Stimulated activated CD4-positive, alpha-beta T cell treated with anti-CD3 and anti-CD28 coated beads, Interleukin-1b, Interleukin-23, amount 100 ng/mL, for 48 hours (primary cell): ENCODE measurements around the gene CUEDC1.
"Not testable (repeated sequence)": the region's sequence is repeated elsewhere in the genome, so short reads cannot be mapped to it uniquely, and the experiment has no call there.

Experiments
- DNase-seq: peaks from one replicate; pipeline ENCODE4 v3.0.0-alpha.2; 2020

CUEDC1 gene

DNA sequence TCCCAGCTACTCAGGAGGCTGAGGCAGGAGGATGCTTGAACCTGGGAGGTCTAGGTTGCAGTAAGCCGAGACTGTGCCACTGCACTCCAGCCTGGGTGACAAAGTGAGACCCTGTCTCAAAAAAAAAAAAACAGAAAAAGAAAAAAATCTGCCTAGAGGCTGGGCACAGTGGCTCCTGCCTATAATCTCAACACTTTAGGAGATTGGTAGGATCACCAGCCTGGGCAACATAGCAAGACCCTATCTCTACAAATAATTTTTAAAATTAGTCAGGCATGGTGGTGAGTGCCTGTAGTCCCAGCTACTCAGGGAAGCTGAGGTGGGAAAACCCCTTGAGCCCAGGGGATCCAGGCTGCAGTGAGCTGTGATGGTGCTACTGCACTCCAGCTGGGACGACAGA lies 17.7 kb downstream of the CUEDC1 start:
- no peak for DNase-seq

DNA sequence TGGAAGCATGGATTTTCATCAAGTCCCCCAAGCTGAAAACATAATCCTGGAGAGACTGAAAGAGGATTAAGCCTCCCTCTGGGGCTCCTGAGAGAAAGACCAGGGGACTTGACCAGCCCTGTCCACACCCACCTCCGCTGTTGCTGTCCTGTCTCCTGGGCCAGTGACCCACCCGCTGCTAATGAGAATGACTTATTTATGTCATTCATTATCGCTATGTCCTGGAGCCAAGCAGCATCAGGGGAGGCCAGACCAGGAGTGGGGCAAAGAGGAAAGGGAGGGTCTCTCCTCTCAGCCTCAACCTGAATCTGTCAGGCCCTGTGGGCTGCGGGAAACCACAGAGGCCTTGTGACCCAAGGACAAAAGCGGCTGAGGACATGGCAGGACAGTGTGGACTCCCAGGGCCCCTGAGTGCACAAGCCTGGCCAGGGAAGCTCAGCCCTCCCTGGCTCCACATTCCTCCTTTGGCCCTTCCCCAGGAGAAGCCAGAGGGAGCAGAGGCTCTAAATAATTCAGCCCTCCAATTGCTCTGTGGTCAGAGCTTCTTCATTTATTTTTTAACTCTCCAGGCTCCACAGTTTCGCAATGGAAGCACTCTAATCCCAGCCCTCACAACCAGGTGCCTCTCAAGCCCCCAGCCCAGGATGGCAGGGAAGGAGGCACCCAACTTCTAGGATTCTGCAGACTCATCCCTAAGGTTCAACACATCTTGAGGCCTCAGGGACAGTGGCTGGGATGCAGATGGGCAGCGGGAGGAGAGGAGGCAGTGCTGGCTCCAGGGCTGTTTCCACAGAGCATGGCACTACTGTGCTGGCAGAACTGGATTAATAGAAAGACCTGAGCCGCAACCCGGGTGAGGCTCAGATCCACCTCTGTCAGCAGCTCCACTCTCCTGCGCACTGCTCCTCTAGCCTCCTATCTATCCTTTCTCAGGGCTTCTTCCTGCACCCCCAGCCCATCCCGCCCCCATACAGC lies 19.1 kb downstream of the CUEDC1 start:
- DNase-seq = no peak

DNA sequence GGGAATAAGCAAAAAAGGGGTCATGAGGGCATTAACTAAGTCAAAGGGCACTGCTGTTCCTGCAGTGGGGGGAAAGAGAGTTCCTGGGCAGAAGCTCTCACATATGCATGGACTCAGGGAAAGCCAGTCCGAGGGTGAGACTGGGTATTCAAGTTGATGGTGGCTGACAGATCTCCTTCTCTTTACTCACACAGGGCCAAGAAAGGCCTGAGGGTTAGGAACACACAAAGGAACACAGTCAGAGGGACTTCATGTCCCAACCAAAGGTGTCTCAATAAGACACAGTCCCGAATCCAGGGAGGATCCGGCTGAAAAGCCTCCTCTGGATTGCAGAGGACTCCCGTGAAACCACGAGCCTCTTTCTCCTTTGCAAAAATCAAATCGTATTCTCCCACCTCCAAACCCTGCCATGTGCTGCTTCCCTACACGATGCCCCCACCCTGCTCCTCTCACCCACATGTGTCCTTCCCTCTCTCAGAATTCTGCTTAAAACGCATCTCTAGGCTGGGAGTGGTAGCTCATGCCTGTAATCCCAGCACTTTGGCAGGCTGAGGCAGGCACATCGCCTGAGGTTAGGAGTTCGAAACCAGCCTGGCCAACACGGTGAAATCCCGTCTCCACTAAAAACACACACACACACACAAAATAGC lies 23.6 kb downstream of the CUEDC1 start:
- DNase-seq = no peak

DNA sequence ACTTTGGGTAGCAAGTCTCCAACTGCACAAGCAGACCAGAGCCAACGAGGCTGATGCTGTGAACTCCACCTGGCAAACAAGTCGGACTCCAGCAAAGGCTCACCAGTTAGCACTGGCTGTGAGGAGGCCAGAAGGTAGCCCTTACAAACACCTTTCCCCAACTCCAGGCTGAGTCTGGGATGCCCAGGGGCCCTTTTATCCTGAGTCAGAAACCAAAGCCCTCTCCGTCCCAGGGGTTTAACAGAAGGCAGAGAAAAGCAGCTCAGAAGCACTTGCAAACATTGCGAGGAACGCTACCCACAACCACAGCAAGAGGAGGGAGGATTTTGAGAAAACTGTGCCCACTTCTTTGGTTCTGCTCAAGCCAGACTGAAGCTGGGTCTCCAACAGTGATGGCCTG lies 25.0 kb downstream of the CUEDC1 start:
- DNase-seq = no peak

DNA sequence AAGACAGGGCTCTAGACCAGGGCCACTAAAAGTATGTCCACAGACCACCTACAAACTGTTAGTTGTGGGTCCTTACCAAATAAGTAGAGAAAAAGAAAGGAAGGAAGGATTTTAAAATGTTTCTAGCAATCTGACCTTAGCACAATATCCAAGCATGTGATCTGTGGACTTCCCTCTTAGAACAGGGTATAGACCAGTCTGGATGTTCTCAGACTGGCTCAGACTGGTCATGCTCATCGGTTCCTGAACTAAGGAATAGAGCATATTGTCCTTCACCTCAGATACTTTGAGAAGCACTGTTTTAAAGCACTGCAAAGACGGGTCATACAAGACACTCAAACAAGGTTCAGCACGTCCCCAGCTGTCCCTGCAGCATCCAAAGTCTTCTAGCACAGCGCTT lies 25.8 kb downstream of the CUEDC1 start:
- no peak for DNase-seq

DNA sequence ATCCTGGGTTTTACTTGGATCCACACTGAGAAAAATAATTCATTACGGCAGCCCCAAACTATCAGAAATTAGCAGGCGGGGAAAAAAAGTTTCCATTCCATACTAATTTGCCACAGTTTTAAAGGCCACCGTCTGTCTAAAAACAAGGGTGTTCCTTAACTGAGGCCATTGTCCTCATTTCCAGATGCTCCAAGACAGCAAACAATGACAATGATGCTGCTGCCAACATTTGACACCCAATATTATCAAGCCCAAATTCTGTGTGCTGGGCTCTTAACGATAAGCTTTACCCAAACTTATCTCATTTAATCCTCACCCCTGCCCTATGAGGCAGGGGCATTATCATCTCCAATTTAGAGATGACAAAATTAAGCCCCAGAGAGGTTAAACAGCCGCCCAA lies 26.3 kb downstream of the CUEDC1 start:
- DNase-seq = no peak

DNA sequence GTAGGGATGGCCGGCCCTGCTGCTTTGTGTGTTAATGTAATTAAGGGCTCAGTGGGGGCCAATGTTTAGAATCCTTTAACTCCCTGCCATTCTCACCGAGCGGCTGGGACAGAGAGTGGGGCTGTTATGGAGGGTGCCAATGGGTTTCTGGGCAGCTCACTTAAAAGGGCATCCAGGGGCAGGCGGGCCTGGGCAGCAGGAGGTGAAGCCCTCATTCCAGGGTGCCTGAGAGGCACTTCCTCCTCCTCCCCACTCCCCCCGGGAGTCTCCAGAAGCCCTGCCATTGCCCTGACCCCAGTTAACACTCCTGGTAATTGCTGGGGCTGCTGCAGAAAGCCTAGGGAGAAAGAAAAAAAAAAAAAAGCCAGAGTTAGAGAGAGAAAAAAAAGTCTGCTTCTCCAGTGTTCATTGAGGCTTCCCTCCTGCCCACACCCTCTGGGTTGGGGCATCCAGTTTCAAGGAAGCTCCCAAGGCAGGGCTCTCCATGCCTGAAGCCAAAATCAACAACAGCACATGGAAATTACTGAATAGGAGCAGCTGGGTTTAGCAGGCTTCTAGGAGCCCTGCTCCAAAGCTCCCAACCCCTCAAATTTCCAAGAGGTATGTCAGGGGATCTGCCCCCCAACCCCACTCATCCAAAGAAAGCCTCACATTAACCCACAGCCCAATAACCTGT lies 28.0 kb downstream of the CUEDC1 start:
- DNase-seq = no peak

DNA sequence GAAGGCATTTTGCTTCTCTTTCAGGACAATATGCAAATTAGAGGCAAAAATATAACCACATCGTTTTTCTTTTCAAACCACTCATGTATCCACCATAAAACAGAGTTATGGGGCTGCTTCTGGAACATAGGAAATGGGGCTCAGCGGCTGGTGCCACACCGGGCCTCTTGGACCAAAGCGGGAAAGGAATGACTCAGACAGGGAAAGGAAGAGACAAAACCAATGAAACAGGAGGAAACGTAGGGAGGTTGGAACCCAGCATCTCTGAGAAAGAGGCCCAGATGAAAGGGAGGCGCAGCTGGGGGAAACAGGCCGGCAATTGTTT lies 28.5 kb downstream of the CUEDC1 start:
- no peak for DNase-seq

DNA sequence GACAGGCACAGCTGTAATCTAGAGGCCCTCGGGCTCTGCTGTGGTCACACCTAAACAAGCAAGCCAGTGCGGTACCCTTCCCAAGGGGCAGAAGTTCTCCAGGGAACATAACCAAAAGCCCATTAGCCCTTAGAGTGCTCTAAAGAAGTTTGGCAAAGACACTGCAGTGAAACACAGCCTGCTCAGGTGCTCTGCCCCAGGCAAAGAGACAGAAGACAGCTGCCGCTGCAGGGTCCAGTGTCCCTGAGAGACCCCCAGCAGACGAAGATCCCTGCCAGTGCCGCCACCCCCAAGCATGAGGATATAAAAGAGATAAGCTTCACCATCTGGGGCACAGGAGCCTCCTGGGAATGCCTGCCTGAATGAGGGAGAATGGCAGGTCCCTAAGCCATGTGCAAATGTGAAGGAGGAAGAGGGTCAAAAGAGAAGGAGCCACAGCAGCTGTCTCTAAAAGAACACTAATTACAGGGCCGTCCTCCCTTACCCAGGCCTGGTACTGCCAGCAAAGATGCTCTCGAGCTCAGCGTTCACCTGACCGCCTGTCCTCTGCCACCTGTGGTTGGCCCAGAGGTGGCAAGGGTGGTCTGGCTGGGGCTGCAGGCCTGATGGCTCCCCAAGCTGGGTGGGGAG lies 29.7 kb downstream of the CUEDC1 start:
- no peak for DNase-seq

DNA sequence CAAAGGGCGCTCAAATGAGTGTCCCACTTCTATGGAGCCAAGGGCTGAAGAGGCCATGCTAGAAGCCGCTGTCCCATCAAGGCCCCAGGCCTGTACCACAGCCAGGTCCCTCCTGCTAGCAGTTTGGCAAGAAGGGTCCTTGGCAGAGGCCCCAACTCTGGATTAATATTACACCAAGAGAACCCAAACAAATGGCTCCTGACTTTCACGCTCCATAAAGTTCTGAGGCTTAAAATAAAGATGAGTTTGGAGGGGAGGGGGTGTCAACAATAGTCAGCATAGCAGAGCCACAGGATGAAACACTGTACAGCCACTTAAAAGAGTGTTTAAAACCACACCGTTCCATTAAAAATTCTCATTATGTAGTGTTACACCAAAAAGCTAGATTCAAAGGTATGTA lies 30.5 kb downstream of the CUEDC1 start:
- DNase-seq = no peak

DNA sequence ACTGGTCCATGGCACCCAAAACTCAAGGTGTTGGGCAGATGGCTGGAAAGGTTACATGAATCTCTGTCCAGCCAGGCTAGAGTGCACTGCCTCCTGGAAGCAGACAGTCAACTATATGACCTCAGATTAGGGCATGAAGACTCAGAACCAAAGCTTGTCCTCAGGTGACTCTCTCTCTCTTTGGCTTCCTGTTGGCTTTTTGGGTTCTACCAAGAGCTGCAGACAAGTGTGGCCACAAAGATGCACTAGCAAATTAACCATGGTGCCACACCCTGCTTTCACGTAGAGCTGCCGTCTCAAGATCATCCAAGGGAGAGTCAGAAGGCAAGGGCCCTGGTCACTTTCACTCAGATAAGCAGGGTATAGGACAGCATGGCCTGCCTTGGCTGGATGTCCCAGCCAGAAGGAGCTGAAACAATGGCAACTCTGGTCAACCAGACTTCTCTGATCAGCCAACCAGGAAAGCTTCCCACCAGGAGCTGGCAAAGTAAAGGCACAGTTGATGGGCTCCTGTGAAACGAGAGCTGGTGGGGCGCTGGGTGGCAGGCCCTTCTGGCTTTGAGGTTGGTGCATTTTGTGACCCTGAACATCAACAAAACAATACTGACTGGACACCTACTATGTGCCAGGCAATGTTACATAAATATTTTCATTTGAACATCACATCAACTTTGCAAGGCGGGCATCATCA lies 31.9 kb downstream of the CUEDC1 start:
- DNase-seq = no peak

DNA sequence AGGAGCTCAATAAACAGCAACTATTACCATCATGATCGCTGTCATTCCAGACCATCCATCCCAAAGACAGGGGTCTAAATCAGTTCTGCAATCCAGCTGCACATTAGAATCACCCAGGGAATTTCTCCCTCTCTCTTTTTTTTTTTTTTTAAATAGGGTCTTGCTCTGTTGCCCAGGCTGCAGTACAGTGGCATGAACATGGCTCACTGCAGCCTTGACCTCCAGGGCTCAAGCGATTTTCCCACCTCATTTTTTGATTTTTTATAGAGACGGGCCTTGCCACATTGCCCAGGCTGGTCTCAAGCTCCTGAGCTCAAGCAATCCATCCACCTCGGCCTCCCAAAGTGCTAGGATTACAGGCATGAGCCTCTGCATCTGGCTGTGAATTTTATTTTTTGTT lies 32.5 kb downstream of the CUEDC1 start:
- not testable (repeated sequence) for DNase-seq

DNA sequence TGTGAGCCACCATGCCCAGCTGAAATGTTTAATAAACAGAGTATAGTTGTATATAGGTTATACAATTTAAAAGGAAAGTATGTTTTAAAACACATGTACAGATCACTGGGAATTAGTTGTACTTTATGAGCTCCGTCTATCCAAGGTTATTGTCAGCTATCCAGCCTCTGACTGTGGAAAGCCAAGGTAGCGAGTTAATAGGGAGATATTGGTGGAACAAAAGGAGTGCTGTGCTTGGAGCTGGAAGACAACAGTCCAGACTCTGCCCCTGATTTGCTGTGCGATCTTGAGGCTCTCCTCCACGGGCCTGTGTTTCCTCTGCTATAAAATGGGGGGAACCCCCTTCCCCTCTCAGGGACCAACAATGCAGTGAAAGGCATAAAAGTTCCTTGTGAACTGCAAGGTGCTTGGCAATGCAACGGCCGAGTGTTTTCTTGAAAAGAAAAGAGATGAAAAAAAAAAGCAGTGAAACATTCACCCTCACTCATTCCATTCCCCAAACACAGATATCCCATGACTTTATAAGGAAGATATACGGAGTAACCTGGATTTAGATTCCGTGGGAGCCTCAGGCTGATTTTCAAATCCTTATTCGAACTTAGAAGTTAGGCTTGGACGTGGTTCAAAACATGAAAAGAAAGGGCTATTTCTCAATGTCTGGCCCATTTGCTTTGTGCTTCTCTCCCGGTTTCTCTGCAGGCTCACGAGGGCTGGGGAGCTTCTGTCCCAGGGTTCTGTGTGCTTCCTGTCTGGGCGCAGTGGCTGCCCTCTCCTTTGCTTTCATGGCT lies 34.1 kb downstream of the CUEDC1 start:
- no peak for DNase-seq

DNA sequence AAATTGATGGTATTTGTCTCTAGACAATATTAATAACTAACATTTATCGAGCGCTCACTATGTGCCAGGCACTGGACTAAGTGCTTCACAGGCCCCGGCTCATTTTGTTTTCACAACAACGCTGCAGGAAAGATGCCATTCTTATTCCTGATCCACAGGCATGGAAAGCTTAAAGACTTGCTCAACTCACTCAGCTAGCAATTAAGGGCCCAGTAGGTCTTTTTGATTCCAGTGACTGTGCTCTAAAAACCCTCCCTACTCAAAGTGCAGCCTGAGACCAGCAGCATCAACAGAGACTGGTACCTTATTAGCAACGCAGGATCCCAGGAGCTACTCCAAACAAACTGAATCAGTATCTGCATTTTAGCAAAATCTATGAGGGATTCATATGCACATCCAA lies 35.3 kb downstream of the CUEDC1 start:
- no peak for DNase-seq

DNA sequence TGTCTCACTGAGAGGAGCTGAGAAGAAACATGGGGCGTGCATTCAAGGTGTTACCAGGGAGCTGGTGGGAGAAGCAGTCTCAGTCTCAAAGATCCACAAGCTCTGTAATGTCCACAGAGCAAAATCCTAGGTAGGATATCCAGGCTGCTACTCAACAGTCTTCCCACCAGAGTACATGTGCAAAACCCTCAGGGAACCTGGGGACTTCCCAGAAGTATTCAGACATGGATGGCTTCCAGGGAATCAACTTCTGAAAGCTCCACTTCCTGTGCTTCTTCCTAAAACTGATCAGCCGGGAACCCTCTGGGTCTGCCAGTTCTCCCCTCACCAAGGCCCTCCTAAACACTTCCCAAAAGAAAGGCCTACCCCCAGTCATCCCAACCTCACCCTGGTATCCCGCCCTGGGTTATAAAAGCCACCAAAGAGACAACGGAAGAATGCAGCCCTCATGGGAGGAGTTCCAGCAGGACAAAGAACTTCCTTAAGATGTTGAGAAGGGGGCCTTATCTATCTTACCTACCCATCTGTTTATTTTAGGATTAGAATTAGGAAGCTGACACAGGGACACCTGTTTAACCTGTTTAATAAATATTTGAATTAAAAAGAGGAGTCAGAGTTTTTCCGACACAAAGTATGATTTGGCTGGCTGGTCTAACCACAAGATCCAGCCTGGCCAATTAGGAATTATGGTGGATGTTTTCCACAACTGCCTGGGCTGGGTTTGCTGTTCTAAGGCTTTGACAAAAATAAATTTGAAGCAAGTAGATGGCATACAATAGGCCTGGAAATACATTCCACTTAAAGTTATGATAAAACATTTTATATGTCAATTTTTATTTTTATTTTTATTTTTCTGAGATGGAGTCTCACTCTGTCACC lies 37.0 kb downstream of the CUEDC1 start:
- DNase-seq = no peak

DNA sequence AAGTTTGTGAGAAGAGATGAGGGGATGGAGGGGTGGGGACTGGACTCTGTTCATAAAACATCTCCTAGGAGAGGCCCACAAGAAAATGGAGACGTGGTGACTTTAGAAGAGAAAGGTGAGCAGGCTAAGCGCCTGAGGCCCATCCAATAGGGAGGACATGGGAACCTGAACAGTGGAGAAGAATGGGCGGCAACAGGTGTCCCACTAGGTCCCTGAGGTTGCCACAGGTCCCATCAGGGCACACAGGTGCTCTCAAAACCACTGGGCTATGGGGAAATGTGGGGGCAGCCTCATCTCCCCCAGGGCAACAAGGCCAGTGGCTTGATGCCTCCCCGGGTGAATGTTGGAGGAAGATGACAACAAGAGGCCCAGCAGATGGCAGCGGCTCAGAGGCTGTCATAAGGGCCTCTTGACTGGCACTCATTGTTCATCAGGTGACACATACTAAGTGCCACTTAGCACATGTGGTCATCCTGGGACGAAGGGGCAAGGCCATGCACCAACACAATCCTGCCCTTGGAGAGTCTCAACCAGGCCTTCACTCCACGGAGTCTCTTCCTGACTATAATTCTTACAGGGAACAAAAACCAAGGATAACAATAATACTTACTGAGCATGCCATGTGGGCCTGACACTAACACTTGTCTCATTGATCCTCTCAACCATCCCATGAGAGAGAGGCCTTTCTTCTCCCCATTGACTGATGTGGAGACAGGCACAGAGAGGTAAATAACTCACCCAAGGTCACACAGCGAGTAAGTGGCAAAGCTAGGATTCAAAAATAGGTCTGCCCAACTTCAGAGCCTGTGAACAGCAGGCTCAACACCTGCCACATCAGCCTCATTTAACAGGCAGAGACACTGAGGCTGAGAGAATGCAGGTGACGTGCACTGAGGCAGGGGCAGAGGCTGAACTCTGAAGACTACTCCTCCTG lies 38.0 kb downstream of the CUEDC1 start:
- DNase-seq = peak; percentile 13

DNA sequence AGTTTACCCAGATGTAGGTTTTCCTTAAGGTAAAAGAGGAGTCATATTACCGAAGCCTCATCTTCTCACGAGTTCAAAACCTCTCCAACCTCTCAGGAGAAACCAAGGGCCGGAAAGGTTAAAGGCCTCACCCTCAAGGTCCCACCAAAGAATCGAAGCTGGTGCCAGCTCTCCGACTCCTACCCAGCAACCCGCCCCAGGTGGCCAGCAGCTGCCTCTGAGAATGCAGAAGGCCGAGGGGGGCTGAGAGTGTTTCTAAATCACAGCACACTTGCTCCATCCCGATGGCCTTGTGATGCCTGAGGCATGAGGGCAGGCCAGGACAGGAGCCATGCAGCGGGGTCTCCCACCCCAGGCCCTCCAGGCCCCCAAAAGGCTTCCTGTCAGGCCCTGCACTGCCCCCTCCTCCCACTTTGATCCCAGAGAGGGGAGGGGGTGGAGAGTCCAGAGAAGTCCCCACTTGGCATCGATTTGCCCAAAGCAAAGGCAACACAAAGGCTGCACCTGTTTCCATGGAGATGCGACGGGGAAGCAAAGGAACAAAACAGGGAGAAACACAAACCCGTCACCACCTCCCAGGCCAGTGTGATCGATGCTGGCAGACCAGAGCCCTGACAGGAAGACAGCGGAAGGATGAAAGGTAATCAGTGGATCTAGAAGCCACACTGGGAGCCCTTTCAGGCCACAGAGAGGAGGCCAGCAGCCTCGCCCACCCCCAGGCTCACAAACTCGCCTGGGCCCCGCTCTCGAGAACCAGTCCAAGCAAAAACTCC lies 39.0 kb downstream of the CUEDC1 start:
- no peak for DNase-seq

DNA sequence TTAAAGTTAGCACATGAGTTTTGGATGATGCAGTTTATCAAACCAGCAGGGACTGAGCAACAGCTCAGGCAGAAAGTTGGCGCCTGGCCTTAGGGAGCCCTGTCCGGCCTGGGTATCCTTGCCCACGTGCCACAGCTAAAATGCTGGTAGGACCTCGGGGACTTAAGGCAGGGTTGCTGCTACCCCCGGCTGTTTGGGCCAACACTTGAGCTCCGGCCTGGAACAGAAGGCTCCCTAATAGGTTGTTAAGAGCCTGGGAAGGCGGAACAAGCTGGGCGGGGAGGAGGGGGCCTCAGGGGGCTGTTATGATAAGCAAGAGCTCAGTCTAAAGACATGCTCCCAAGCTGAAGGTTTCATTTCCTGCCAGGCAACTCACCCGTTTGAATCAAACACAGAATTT lies 39.7 kb downstream of the CUEDC1 start:
- no peak for DNase-seq
